Neutrophil (primary cell): ENCODE measurements around the gene HPS1.

Source experiments
- H3K27ac ChIP-seq: fragments of 200-600 bp; sonication (generic); 2 replicates; pipeline ENCODE4 v1.5.1; 2016; ENCODE audit warnings: mild to moderate bottlenecking, moderate library complexity
- H3K27me3 ChIP-seq: fragments of 200-600 bp; sonication (generic); 2 replicates; pipeline ENCODE4 v1.6.0; 2016; ENCODE audit warnings: mild to moderate bottlenecking
- H3K36me3 ChIP-seq: fragments of 200-600 bp; sonication (generic); 2 replicates; pipeline ENCODE4 v1.5.1; 2017
- H3K4me1 ChIP-seq, 2 experiments: fragments of 200-600 bp in 1 of 2; sonication (generic) in 1 of 2; 1 replicate in 1 of 2; 2 replicates in 1 of 2; pipeline versions ENCODE4 v1.5.1 to v1.6.1; 2013 to 2016; ENCODE audit warnings: low read depth in 1 of 2, low read length in 1 of 2, mild to moderate bottlenecking in 1 of 2, moderate library complexity in 1 of 2; ENCODE audit not compliant: control insufficient read depth in 1 of 2, insufficient read depth in 1 of 2
- H3K4me3 ChIP-seq, 2 experiments: fragments of 200-600 bp in 1 of 2; sonication (generic) in 1 of 2; 1 replicate in 1 of 2; 2 replicates in 1 of 2; pipeline ENCODE4 v1.5.1; 2013 to 2016; ENCODE audit warnings: low read depth in 1 of 2, low read length in 1 of 2, mild to moderate bottlenecking in 1 of 2, moderate library complexity in 1 of 2
- H3K9me3 ChIP-seq: fragments of 200-600 bp; sonication (generic); 2 replicates; pipeline ENCODE4 v1.5.1; 2016
- CTCF ChIP-seq: fragments of 200-600 bp; sonication (generic); IDR thresholded peaks from 2 replicates; pipeline ENCODE4 v1.5.1; 2016; ENCODE audit warnings: antibody characterized with exemption

HPS1 gene

GRCh38 chr10:98408799-98409198 is 37.9 kb downstream of the HPS1 start:
- no peaks in the 10 kb centered on the region for H3K4me1 ChIP-seq
- no peak for TF ChIP-seq CTCF

GRCh38 chr10:98407744-98408241 is 38.9 kb downstream of the HPS1 start:
- no peaks in the 10 kb centered on the region for H3K9me3 ChIP-seq
- TF ChIP-seq CTCF, result no peak
- H3K27me3 ChIP-seq, result no peaks in the 10 kb centered on the region
- no peak overlapping the region for H3K27ac ChIP-seq
- H3K4me3 ChIP-seq, result no peak overlapping the region
- no peaks in the 10 kb centered on the region for H3K36me3 ChIP-seq
- H3K4me1 ChIP-seq, result no peaks in the 10 kb centered on the region

More at GRCh38 chr10:98408799-98409198, 37.9 kb downstream of the HPS1 start:
- Histone ChIP-seq H3K36me3 (no peaks in the 10 kb centered on the region), H3K4me3 (no peak overlapping the region), H3K9me3 (no peaks in the 10 kb centered on the region), H3K27ac (no peak overlapping the region), H3K27me3 (no peaks in the 10 kb centered on the region)

- TF ChIP-seq CTCF, result no peak
- H3K27me3 ChIP-seq, result no peaks in the 10 kb centered on the region
- no peak overlapping the region for H3K4me3 ChIP-seq
- no peaks in the 10 kb centered on the region for H3K9me3 ChIP-seq
- H3K4me1 ChIP-seq, result no peaks in the 10 kb centered on the region
- H3K27ac ChIP-seq, result no peak overlapping the region
- H3K36me3 ChIP-seq, result no peaks in the 10 kb centered on the region
Measured at GRCh38 chr10:98407017-98407743, 39.6 kb downstream of the HPS1 start.

- Histone ChIP-seq H3K36me3 (no peaks in the 10 kb centered on the region), H3K9me3 (no peaks in the 10 kb centered on the region), H3K27ac (no peak overlapping the region), H3K27me3 (no peaks in the 10 kb centered on the region), H3K4me1 (no peaks in the 10 kb centered on the region), H3K4me3 (no peak overlapping the region)
- TF ChIP-seq CTCF, result no peak
Measured at GRCh38 chr10:98405422-98405821, 41.3 kb downstream of the HPS1 start.

GRCh38 chr10:98404571-98405359 is 42.0 kb downstream of the HPS1 start:
- Histone ChIP-seq H3K27me3 (no peaks in the 10 kb centered on the region), H3K9me3 (no peaks in the 10 kb centered on the region), H3K4me3 (no peak overlapping the region), H3K4me1 (no peaks in the 10 kb centered on the region), H3K27ac (no peak overlapping the region), H3K36me3 (no peaks in the 10 kb centered on the region)
- TF ChIP-seq CTCF, result no peak
